Posterior vena cava (tissue), 2 donors: ENCODE results near the gene C16orf82. TPM values are rescaled to one million over a fixed set of nuclear protein-coding genes. Genes with fewer than 3 reads are reported as not detected.

Experiments used
- DNase-seq: peaks from one replicate; pipeline ENCODE4 v3.0.0-alpha.2; 2020; ENCODE audit warnings: low spot score
- intact Hi-C, 2 donors: fragments of 100-400 bp; cut with DNase I; formaldehyde crosslinking; loops; one replicate each; pipeline versions ENCODE4 v1.14.1 to v1.14.2; 2022 to 2023
- long read RNA-seq, 2 donors: library from polyadenylated mRNA; unstranded; transcript quantifications; one replicate each; pipeline ENCODE4 v2.0.0, GENCODE V29; 2020 to 2021
- total RNA-seq, 2 donors: library from RNA; stranded (reverse); fragmentation: NEBNext Ultra II Directional; extraction: Animal tissue kit (Norgen Biotek cat#: 25700); gene quantifications; one replicate each; pipeline ENCODE4 v1.2.1, GENCODE V29; 2021
- donor health status: DM: yes; HTN: yes; CAD: no.
- donor health status: DM: yes; HTN: yes; CAD: no.

C16orf82 gene
- total RNA-seq, result not detected
- long read RNA-seq, donor 1, result 0 reads
- long read RNA-seq, donor 2, result 0 reads

DNA sequence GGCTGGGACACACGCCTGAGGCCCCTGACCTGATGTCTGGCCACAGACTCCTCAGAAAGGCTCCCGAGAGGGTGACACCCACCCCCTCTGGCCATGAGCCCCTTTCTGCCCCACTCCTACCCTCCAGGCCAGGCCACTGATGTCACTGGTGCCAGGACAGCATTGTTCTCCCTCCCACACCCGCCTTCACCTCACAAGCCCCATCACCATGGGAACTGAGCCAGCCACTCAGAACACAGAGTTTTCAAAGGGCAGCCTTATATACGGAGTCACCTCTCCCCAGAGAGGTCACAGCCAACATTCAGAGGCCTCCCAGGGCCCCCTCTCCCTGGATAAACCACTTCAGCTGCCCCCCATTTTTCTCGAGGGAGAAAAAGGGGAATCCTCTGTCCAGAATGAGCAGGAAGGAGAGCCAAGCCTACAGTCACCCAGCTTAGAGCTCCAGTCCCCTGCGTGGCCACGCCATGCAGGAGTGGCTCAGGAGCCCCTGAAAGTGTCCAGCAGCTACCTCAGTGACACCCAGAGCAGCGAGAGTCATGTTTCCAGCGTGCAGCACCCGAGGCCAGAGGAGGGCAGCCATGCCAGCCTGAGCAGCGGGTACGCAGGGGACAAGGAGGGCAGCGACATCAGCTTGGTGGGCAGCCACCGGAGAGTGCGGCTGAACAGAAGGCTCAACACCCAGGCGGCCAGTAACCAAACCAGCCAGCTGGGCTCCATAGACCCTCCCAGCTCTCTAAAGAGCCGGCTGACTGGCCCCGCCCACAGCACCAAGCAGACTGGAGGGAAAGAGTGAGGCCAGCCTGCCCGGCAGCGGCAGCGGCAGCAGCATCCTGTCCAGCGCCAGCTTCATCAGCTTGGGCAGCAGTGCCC is at the start of gene C16orf82:
TSS of gene C16orf82 (plus strand) at position 260 of the 870 bp plus-strand sequence.
- no peak for DNase-seq
- intact Hi-C loops, result no loop called here

DNA sequence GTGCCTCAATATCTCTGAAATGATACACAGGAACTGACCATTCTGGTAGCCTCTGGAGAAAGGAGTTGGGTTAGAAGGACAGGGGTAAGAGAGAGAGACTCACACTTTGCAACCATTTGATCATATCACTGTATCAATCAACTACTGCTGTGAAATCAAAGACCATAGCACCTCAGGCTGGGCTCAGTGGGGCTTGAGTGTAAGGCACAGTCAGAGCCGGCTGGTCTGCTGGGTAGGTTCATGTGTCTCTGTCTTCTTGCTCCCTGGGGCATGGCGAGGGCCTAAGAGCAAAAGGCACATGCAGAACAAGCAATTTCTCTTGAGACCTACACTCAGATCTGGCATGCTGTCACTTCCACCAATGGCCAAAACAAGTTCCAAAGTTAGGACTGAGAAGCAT is 46.7 kb upstream of the C16orf82 start:
- DNase-seq, result no peak
- intact Hi-C loops, result no loop called here

DNA sequence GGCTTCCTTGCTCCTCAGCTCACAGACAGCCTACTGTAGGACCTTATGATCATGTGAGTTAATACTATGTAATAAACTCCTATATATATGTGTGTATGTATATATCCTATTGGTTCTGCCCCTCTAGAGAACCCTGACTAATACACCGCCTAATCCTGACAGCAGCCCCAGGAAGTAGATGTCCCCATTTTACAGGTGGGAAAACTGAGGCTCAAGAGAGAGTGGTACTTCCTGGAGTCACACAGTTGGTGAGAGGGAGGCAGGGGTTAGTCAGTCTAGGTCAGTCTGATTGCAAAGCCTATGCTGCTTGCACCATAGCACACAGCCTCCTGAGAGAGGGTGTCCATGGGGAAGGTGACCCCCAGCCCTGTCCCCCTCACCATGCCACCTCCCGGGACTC is 42.7 kb upstream of the C16orf82 start:
- DNase-seq, result no peak
- intact Hi-C loops, result no loop called here

DNA sequence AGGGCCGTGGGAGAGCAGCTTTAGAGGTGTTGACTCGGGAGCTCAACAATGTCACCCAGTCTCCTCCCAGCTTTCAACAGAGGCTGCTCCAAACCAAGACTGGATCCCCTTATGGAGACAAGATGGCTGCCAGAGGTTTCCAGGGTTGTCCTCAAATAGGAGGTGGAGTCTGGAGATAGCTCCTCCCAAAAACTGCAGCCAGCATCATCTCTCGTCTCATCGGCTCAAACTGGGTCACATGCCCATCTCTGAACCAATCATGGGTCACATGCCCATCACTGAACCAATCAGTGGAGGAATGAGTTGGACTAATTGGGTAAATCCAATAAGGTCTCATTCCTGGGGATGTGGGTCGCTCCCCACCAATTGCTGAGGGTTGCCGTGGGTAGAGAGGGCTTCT is 41.1 kb upstream of the C16orf82 start:
- no peak for DNase-seq
- intact Hi-C loops, result no loop called here

DNA sequence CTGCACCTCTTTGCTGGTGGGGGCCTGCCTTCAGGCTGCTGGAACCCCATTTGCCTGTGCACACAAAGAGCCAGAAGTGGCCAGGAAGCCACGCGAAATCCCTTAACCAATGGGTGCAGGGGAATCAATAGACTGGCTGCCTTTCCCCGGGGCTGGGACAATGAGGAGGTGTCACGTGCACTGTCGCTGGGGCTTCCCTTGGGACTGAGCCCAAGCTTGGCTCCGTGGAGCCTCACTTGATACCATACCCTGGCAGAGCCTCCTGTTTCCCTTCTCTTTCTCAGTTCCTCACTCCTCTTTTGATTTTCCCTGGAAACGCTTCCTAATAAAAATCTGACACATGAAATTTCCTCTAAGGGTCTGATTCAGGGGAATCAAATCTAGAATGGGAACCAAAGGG is 38.8 kb upstream of the C16orf82 start:
- no peak for DNase-seq
- intact Hi-C loops, result no loop called here

DNA sequence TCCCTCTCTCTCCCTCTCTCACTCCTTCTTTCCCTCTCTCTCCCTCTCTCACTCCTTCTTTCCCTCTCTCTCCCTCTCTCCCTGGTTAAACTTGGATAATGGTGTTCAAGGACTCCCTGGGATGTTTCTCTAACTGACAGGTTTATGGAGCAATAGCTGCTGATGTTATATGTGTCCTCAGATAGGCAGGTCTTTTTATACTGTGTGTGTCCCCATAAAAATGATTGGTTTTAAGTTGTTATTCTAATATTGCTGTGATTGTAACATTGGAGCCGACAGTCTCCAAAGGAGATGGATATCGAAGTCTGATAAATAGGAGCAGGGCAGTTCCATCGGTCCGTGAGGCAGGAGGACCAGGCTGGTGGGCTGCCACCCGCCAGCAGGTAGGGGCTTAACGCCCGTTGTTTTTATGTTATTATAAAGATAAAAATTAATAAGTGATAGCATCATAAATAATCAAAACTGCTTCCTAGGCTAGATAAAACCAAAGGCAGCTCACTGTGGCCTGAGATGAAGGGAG is 38.1 kb upstream of the C16orf82 start:
- DNase-seq, result no peak
- intact Hi-C loops, result no loop called here

DNA sequence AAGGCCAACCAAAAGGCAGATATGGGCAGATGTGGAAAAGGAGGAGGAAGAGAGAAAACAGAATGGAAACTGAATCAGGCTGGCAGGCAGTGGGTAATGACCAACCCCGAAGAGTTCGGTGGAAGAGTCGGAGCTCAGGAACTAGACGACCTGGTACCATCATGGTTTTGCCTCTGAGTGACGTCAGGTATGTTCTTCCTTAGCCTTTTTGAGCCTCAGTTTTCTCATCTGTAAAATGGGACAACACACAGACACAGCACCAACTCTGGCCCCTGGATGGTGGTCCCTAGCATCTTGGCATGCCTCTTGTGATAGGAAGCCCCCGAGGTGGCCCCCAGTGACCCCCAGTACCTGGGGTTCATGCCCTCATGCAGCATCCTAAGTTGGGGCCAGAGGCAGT is 37.2 kb upstream of the C16orf82 start:
- DNase-seq, result no peak
- intact Hi-C loops, result no loop called here

DNA sequence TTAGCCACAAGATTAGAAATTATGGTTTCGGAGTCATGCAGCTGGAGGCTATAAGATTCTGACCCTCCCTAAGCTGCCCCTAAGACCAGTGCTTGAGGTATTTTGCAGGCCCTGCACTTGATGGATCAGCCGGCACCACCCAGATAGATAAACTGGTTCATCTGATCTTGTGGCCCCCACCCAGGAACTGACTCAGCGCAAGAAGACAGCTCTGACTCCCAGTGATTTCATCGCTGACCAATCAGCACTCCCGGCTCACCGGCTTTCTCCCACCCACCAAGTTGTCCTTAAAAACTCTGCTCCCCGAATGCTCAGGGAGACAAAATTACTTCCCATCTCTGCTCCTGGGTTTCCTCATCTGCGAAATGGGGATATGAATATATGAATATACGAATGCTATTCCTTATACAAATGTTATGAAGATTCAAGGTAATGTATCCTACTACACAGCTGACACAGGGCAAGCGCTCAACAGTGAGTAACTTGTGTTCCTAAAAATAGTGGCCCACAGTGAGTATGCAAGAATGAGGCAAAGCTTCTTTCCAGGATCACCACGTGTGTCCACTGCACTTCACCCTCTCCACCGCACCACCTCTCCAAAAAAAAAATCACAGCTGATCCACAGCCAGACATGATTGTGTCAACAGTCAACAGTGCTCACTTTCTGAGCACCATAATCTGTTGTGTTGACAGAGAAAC is 33.3 kb upstream of the C16orf82 start:
- DNase-seq, result no peak
- intact Hi-C loops, result no loop called here

DNA sequence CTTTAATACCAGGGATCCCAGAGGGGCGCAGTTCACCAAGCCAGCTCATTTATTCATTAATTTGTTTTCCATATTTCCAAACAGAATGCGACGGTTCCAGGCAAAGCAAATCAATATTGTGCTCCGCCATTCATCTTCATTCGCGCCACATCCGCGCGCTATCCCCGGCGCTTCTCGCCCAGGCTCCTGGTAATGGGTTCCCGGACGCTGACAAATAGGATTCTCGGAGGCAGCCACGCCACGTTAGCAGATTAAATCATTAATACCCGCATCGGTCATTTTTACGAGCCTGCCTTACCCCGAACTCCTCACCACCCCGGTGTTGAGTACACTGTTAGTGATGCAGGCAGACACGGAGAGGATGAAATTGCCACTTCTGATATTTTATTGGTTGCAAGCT is 26.0 kb upstream of the C16orf82 start:
- intact Hi-C loops, result no loop called here

DNA sequence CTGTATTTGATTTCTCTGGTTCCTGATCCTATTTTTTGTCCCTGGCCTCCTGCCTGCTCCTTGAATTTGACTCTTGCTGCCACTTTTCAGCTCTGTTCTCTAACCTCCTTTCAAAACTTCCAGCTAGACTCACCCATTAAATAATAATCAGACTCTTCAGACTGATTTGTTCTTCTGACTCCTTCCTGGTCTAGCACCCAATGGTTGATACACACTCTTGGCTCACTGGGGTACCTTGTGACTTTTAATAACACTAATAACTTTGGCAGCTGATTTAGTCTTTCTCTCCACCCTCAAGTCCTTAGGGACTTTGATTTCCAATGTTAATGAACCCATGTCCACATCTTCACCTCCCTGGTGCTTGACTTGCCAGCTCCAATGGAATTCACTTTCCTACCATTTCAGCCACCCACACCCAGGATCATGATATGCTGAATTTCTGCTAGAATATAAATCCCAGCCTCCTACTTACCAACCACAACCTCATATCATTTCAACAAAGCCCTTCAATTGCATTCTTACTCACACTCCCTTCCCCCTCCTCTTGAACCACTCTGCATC is 19.7 kb upstream of the C16orf82 start:
- DNase-seq, result no peak
- intact Hi-C loops, result no loop called here

More for the DNA sequence above, 26.0 kb upstream of the C16orf82 start:
- no peak for DNase-seq

DNA sequence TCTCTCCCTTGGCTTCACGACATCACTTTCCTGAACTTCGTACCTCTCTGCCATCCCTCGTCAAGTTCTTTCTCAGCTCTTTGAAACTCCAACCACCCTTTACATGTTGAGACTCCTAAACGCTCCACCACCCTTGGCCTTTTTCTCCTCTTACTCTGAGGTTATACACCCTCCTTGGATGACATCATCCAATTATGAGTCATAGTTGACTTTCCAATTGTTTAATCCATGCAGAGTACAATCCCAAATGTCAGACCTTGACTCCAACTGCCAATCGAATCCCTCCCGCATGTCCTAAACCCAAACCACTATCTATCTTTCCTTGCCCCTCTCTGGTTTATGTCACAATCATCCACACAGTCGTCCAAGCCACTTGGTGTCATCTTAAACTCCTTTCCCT is 18.4 kb upstream of the C16orf82 start:
- intact Hi-C loops, result no loop called here
- no peak for DNase-seq

DNA sequence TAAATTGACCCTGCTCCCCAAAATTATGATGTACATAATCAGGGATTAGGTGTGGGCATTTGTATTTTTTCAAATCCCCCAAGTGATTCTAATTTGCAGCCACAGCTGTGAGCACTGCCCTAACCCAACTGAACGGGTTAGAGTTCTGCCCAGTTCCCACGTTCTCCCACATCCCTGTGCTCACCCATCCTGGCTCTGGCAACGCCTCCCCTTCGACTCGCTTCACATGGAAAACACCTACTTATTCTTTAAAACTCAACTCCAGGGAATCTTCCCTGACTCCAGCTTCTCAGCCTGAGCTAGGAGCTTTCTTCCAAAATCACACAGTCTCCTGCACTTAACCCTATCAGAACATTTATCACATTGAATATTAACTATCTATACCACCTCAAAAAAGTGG is 17.6 kb upstream of the C16orf82 start:
- intact Hi-C loops, result no loop called here
- no peak for DNase-seq

DNA sequence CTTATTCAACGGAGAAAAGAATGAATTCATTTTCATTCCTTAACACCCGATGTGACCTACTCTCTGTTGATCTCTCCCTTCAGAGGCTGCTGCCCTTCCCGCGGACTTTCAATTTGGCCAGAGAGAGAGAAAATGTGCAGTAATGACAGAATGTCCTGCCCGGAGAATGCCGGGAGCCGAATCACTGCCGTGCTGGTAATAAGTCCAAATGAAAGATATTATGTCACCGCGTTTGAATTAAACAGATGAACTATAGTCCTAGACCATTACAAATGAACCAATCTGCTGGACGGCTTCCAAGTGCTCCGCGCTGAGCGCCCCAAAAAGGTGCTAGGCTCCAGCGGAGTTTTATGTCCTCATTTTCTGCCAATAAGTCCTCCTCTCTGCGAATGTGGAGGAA is 14.7 kb upstream of the C16orf82 start:
- intact Hi-C loops, result no loop called here
- no peak for DNase-seq

DNA sequence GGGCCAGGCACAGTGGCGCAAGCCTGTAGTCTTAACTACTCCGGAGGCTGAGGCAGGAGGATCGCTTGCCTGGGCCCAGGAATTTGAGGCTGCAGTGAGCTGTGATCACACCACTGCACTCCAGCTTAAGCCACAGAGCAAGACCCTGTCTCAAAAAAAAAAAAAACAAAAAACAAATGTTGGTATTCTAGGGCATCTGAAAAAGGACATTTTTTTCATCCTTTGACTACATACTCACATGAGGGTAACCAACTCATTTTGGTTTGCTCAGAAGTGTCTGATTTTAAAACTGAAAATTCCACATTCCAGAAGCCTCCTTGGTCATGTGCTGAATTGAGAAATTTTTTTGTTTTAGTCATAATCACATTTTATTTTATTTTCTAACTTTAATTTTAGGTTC is 12.7 kb upstream of the C16orf82 start:
- DNase-seq, result no peak
- intact Hi-C loops, result no loop called here

DNA sequence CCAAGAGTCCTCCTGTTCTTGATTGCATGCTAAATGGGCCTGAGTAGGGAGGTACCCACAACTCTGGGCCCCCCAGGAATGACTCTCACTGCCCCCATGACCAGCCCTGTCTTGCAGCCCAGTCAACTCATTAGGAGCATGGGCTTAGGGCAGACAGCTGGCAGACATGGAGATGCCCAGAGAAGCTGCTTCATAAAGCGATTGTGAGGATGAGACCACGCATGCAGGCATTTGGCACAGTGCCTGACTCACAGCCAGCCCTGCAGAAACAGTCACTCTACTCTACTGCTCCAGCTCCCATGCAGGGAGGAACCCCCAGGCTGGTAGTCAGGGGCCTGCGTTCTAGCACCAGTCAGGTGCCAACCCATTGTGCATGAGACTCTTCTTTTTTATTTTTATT is 8.4 kb upstream of the C16orf82 start:
- DNase-seq, result no peak
- intact Hi-C loops, result no loop called here

DNA sequence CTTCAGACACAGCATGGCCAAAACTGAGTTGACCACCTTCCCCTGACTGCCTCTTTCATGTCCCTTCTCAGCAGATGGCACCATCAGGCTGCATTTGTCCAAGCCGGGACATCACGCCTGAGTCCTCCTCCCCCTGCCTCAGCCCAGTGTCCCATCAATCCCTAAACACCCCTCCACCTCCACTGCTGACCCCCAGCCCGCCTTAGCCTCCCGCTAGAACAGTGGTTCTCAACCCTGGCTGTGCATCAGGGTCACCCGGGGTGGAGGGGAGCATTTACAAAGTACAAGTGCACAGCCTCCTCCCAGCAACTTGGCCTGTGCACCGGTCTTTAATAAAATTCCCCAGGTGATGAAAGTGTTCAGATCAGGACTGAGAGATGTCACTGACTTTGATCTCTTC is 4.0 kb downstream of the C16orf82 start:
- intact Hi-C loops, result no loop called here
- no peak for DNase-seq

DNA sequence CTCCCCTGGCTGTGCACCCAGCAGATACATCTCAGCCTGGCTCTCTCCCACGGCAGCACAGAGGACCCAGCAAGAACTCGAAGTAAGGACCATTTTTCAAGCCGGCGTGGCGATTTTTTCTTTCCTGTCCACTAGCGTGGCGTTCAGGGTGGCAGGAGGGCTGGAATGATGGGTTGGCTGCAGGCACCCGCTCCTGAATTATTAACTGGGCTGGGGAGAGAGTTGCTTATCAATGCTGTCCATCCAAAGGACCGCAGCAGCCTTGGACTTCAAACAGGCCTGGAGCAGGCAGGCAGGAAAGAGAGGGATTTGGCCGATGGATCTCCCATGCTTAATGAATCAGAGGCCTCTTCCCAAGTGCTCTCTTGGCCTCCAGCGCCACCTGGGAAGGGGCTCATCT is 7.0 kb downstream of the C16orf82 start:
- intact Hi-C loops, result no loop called here
- DNase-seq, result no peak

DNA sequence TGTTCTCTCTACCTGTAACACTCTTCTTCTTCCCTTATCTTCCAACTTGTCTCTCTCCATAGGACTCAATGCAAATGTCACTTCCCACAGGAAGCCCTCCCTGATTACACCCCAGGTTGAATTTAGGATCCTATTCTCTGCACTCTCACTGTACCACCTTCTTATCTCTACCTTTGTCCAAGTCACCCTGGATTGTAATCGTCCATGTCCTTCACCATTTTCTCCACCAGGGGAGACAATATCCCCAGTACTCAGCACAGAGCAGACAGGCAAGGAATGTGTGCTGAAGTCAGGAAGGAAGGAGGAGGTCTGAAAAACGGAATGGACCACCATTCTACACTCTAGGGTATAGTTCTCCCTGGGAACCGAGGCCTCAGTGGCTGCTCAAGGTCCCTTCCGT is 14.2 kb downstream of the C16orf82 start:
- DNase-seq, result no peak
- intact Hi-C loops, result no loop called here

DNA sequence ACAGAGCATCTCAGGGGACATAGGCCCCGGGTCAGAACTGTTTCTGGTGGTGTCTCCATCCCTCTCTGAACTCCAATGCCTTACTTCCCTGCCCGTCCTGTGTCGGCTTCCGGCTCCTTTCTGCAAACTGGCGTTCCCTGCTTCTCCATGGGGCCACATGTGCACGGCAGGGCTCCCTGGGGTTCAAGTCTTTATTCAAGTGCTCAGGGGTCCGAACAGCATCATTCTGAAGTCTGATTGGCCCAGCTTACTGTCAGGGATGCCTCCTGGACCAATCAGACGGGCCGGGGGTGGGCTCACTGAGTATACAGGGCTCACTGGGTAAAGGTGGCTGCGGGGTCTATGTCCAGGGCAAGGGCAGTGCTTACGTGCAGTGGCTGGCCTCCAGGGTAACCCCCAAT is 17.1 kb downstream of the C16orf82 start:
- intact Hi-C loops, result no loop called here
- DNase-seq, result no peak

DNA sequence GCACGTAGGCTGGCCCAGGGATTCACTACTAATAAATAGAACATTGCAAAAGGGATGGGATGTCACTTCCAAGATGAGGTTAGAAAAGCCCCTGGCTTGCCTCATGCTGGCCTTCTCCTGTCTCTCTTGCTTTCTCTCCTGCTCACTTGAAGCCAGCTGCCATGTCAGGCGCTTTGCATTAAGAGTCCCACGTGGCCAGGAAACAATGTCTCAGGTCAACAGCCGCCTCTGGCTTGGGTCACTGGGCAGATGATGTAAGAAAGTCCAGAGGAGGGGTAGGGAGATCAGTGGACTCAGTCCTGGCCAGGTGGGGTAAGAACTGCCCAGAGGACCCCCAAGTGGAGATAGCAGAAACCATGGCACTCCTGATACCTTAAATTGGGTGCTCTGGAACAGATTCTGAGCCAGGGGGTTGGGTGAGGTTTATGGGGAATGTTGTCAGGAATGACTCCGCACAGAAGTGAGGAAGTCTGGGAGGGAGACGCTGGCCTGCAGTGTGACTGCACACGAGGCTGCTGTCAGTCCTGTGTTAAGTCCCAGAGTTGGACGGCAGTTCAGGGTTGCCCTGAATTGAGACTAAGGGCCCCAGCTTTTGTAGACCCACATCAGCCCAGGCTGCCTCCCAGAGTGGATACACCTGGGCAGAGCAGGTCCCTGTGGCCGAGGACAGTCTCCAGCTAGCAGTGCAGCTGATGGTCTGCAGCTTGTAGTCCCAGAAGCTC is 17.7 kb downstream of the C16orf82 start:
- intact Hi-C loops, result no loop called here
- no peak for DNase-seq
